HCT116 (cell line): ENCODE measurements around the gene B4GALNT3. TPM values are rescaled to one million over a fixed set of nuclear protein-coding genes. Genes with fewer than 3 reads are reported as not detected.

Experiments used
- ATAC-seq: fragments of 200-7000 bp; cut with Tn5 transposase; 2 replicates; pipeline ENCODE4 v1.9.1; 2020; ENCODE audit warnings: mild to moderate bottlenecking, moderate library complexity
- BruUV-seq: library from RNA; stranded (reverse); fragments of 400-500 nt; replicated peaks from 2 replicates; lab custom pipeline; 2021; lab: Mats Ljungman, UMichigan
- CTCF ChIA-PET: fragments of 300-600 bp; sonication (Branson Sonifier 250); formaldehyde crosslinking; loops from one replicate; lab custom pipeline; 2021; ENCODE audit warnings: antibody characterized with exemption; lab: Charles Lee
- POLR2A ChIA-PET: fragments of 300-600, 350-600 bp; sonication (Branson Sonifier 250); formaldehyde crosslinking; loops from one replicate; lab custom pipeline; 2021; ENCODE audit warnings: antibody characterized with exemption; lab: Charles Lee
- RAD21 ChIA-PET, 2 experiments: fragments of 300-600 bp; sonication (Branson Sonifier 250); formaldehyde crosslinking; loops; one replicate each; lab custom pipeline; 2023; ENCODE audit warnings: low total read pairs in 2 of 2; ENCODE audit not compliant: uncharacterized antibody in 2 of 2, unreplicated experiment in 2 of 2, low non-redundant PET in 1 of 2; lab: Charles Lee
- DNase-seq: peaks from one replicate; pipeline ENCODE4 v3.0.0-alpha.2; 2010; ENCODE audit warnings: low read depth, low spot score
- H2AFZ ChIP-seq: fragments of 200-600 bp; shearing (Covaris generic), sonication (generic); 2 replicates; pipeline ENCODE4 v1.6.1; 2017; ENCODE audit warnings: low read depth, mixed run types, mixed read lengths, antibody characterized with exemption, low read length; ENCODE audit not compliant: poor library complexity, severe bottlenecking
- H3K27ac ChIP-seq: 2 replicates; pipeline ENCODE4 v1.5.1; 2012; ENCODE audit warnings: low read depth, low read length
- H3K27me3 ChIP-seq: fragments of 200-600 bp; sonication (generic); 2 replicates; pipeline ENCODE4 v1.6.1; 2016; ENCODE audit warnings: mixed run types, low read length, mixed read lengths; ENCODE audit not compliant: insufficient read depth
- H3K36me3 ChIP-seq, 2 experiments: fragments of 200-500 bp in 1 of 2; fragments of 200-600 bp in 1 of 2; sonication (Bioruptor generic) in 1 of 2; sonication (generic) in 1 of 2; 2 replicates each; pipeline versions ENCODE4 v1.5.1 to v1.6.1; 2014 to 2016; ENCODE audit warnings: low read length in 2 of 2, inconsistent platforms in 1 of 2, mixed read lengths in 1 of 2, mixed run types in 1 of 2; ENCODE audit not compliant: insufficient read depth in 2 of 2, control insufficient read depth in 1 of 2
- H3K4me1 ChIP-seq, 2 experiments: fragments of 200-600 bp in 1 of 2; sonication (generic) in 1 of 2; 2 replicates each; pipeline versions ENCODE4 v1.5.1 to v1.6.1; 2012 to 2017; ENCODE audit warnings: low read length in 2 of 2, inconsistent platforms in 1 of 2, mild to moderate bottlenecking in 1 of 2, mixed read lengths in 1 of 2, mixed run types in 1 of 2, moderate library complexity in 1 of 2; ENCODE audit not compliant: insufficient read depth in 2 of 2, control insufficient read depth in 1 of 2
- H3K4me2 ChIP-seq: fragments of 200-600 bp; sonication (generic); 2 replicates; pipeline ENCODE4 v1.6.1; 2017; ENCODE audit warnings: mixed run types, low read length, mixed read lengths
- H3K4me3 ChIP-seq, 2 experiments: fragments of 200-600 bp in 1 of 2; sonication (generic) in 1 of 2; replicated peaks in 1 of 2; 2 replicates each; pipeline ENCODE4 v1.5.1; 2011 to 2016; ENCODE audit warnings: low read length in 2 of 2, control low read depth in 1 of 2, low read depth in 1 of 2, mild to moderate bottlenecking in 1 of 2, mixed read lengths in 1 of 2, mixed run types in 1 of 2
- H3K79me2 ChIP-seq: fragments of 200-600 bp; sonication (generic); 2 replicates; pipeline ENCODE4 v1.6.1; 2017; ENCODE audit warnings: mild to moderate bottlenecking, mixed run types, low read length, moderate library complexity, mixed read lengths; ENCODE audit not compliant: insufficient read depth
- H3K9ac ChIP-seq: fragments of 200-600 bp; sonication (generic); 2 replicates; pipeline ENCODE4 v1.6.1; 2016; ENCODE audit warnings: low read length, mixed read lengths
- H3K9me2 ChIP-seq: fragments of 200-600 bp; sonication (generic), shearing (Covaris generic); 2 replicates; pipeline ENCODE4 v1.6.1; 2017; ENCODE audit warnings: mixed run types, mild to moderate bottlenecking, moderate library complexity; ENCODE audit not compliant: insufficient read depth
- H3K9me3 ChIP-seq, 2 experiments: fragments of 200-500 bp in 1 of 2; fragments of 200-600 bp in 1 of 2; sonication (Bioruptor generic) in 1 of 2; sonication (generic) in 1 of 2; 2 replicates each; pipeline ENCODE4 v1.6.1; 2014 to 2017; ENCODE audit warnings: low read length in 2 of 2, mixed read lengths in 2 of 2, inconsistent platforms in 1 of 2, low read depth in 1 of 2, mild to moderate bottlenecking in 1 of 2, mixed run types in 1 of 2, moderate library complexity in 1 of 2; ENCODE audit not compliant: control insufficient read depth in 1 of 2, insufficient read depth in 1 of 2
- H4K20me1 ChIP-seq: fragments of 200-600 bp; sonication (generic), shearing (Covaris generic); 2 replicates; pipeline ENCODE4 v1.6.1; 2017; ENCODE audit warnings: mixed run types, mild to moderate bottlenecking, moderate library complexity; ENCODE audit not compliant: insufficient read depth
- CTCF ChIP-seq, 3 experiments: fragments of 200-600 bp in 1 of 3; sonication (generic) in 1 of 3; IDR thresholded peaks in 2 of 3; conservative IDR thresholded peaks in 1 of 3; 2 replicates each; pipeline ENCODE4 v1.5.1; 2012 to 2017; ENCODE audit warnings: low read depth in 2 of 3, low read length in 2 of 3, antibody characterized with exemption in 1 of 3, borderline replicate concordance in 1 of 3, control low read depth in 1 of 3, mild to moderate bottlenecking in 1 of 3, mixed read lengths in 1 of 3, mixed run types in 1 of 3, moderate library complexity in 1 of 3; ENCODE audit not compliant: insufficient read depth in 1 of 3
- EGR1 ChIP-seq: IDR thresholded peaks from 2 replicates; pipeline ENCODE4 v1.6.1; 2012; ENCODE audit warnings: low read depth
- EZH2 ChIP-seq: fragments of 200-600 bp; sonication (generic); IDR thresholded peaks from 2 replicates; pipeline ENCODE4 v1.6.1; 2017; ENCODE audit warnings: antibody characterized with exemption, mixed run types
- EZH2phosphoT487 ChIP-seq: fragments of 200-600 bp; IDR thresholded peaks from 2 replicates; pipeline ENCODE4 v1.6.1; 2018; ENCODE audit warnings: antibody characterized with exemption, borderline replicate concordance
- MAX ChIP-seq: IDR thresholded peaks from 2 replicates; pipeline ENCODE4 v1.6.1; 2012
- REST ChIP-seq: IDR thresholded peaks from 2 replicates; pipeline ENCODE4 v1.6.1; 2012; ENCODE audit warnings: low read depth
- SIN3A ChIP-seq: IDR thresholded peaks from 2 replicates; pipeline ENCODE4 v1.6.1; 2012; ENCODE audit warnings: low read depth
- YY1 ChIP-seq: IDR thresholded peaks from 2 replicates; pipeline ENCODE4 v1.6.1; 2011; ENCODE audit warnings: low read length, low read depth, moderate library complexity, mild to moderate bottlenecking; ENCODE audit not compliant: insufficient replicate concordance; ENCODE audit errors: extremely low read depth
- intact Hi-C: fragments of 100-400 bp; cut with micrococcal nuclease; formaldehyde crosslinking; loops from 2 replicates; pipeline ENCODE4 v1.10.0; 2022
- total RNA-seq: library from RNA; stranded (reverse); gene quantifications from one replicate; pipeline ENCODE4 v1.2.1, GENCODE V29; 2021; ENCODE audit not compliant: unreplicated experiment

The B4GALNT3 gene
- total RNA-seq, 1 experiment from 2014 or later = 18.2 TPM

DNA sequence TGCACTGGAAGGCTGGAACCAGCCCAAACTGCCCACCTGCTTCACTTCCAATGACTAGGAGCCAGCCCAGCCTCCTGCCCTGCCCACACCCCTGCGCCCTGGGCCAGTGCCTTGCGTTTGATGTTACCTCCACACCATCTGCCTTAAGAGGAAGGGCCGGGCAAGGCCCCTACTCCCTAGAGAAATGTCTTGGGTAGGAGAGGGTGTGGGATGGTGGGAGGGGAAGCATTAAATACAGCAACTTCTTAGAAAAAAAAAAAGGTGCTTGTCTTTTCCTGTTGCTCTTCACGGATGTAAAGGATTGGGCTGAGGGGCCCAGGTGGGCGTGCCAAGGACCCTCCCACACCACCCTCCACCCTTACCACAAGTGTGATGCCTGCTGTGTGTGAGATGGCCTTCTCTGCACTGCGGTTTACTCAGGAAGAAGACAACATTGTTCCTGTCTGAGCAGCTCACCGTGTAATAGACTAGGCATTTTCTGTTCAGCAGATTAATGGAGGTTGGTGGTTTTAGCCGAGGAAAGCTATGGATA, 103.6 kb downstream of the B4GALNT3 start (continued):
- TF ChIP-seq CTCF (IDR thresholded peaks at IDR 0.05 in 2 of 3, conservative IDR thresholded peaks at IDR 0.05 in 1 of 3; ENCODE audit: borderline replicate concordance in 1 of 3, insufficient read depth in 1 of 3, low read depth in 2 of 3, low read length in 2 of 3) = no peak
- TF ChIP-seq EZH2phosphoT487 = no peak
- no peak for TF ChIP-seq SIN3A
- no peak for TF ChIP-seq YY1

DNA sequence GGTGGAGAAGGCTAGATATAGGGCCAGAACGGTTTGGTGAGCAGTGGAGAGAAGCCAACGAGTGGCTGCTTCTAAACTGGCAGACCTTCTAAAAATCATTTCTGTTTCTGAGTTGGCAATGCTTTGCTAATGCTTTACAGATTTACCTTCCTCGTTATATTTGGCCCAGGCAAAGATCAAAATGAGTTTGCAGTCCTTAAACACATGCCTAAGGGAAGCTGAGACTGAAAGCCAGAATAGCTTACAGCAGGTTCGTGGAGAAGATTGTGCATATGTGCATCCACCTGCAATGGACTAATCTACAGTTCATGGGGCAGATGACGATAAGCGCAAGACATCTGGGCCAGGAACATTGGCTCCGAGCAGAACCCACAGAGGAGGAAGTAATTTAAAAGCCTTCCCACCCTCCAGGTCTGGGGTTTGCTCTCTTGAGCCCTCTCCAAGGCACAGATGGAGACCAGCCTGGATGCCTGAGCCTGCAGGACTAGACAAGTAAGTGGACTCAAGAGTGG, 104.1 kb downstream of the B4GALNT3 start:
- Histone ChIP-seq H3K4me2 (no peak overlapping the region), H3K27ac (no peak overlapping the region), H3K27me3 (no peaks in the 10 kb centered on the region), H3K4me3 (no peak overlapping the region), H3K4me1 (no peaks in the 10 kb centered on the region), H3K36me3 (no peaks in the 10 kb centered on the region), H2AFZ (no peak overlapping the region), H3K9me2 (no peaks in the 10 kb centered on the region), H4K20me1 (no peaks in the 10 kb centered on the region), H3K9ac (no peak overlapping the region), H3K79me2 (no peaks in the 10 kb centered on the region), H3K9me3 (no peaks in the 10 kb centered on the region)
- ChIA-PET POLR2A (no interaction called here), RAD21 (interaction anchor here in 1 of 2 experiments (0.6 kb wide), 1 partner anchor 17 kb away, joined by 3 read pairs; no protein-coding TSS in a partner anchor), CTCF (no interaction called here)
- intact Hi-C loops = no loop called here
- ATAC-seq = no peak
- no peak for DNase-seq
- no TSS peak for BruUV-seq
- TF ChIP-seq MAX (no peak), EGR1 (no peak), REST (no peak), EZH2 (no peak)
